Measurements from ENCODE around the gene ZFP36L1.
"Not testable (repeated sequence)": the region's sequence is repeated elsewhere in the genome, so short reads cannot be mapped to it uniquely, and the experiment has no call there.

The ZFP36L1 gene

GRCh38 chr14:68766299-68767247, 26.3 kb downstream of the ZFP36L1 start:
- no peak for TF ChIP-seq POLR2A (IDR thresholded peaks at IDR 0.05; ENCODE audit: low read depth, low read length)
- no peak for TF ChIP-seq POLR2AphosphoS5 (IDR thresholded peaks at IDR 0.05; ENCODE audit: low read depth, low read length)
- no peak for TF ChIP-seq TAF1 (IDR thresholded peaks at IDR 0.05; ENCODE audit: borderline replicate concordance, low read depth, low read length)
- FAIRE-seq (no peak), DNase-seq (ENCODE audit: insufficient read length) (no peak)

- DNase-seq (ENCODE audit: insufficient read length); FAIRE-seq: not testable (repeated sequence)
Observed at GRCh38 chr14:68763843-68764242, 29.0 kb downstream of the ZFP36L1 start.

- no peak for DNase-seq (ENCODE audit: insufficient read length)
- FAIRE-seq, result no peak
- TF ChIP-seq TAF1 (IDR thresholded peaks at IDR 0.05; ENCODE audit: borderline replicate concordance, low read depth, low read length), result no peak
- no peak for TF ChIP-seq POLR2A (IDR thresholded peaks at IDR 0.05; ENCODE audit: low read depth, low read length)
- TF ChIP-seq POLR2AphosphoS5 (IDR thresholded peaks at IDR 0.05; ENCODE audit: low read depth, low read length), result no peak
Observed at GRCh38 chr14:68762953-68763764, 29.7 kb downstream of the ZFP36L1 start.

GRCh38 chr14:68761391-68761790, 31.5 kb downstream of the ZFP36L1 start:
- no peak for TF ChIP-seq TAF1 (IDR thresholded peaks at IDR 0.05; ENCODE audit: borderline replicate concordance, low read depth, low read length)
- no peak for TF ChIP-seq POLR2AphosphoS5 (IDR thresholded peaks at IDR 0.05; ENCODE audit: low read depth, low read length)
- no peak for TF ChIP-seq POLR2A (IDR thresholded peaks at IDR 0.05; ENCODE audit: low read depth, low read length)
- DNase-seq (ENCODE audit: insufficient read length) (no peak), FAIRE-seq (no peak)

- no peak for TF ChIP-seq POLR2AphosphoS5 (IDR thresholded peaks at IDR 0.05; ENCODE audit: low read depth, low read length)
- TF ChIP-seq TAF1 (IDR thresholded peaks at IDR 0.05; ENCODE audit: borderline replicate concordance, low read depth, low read length), result no peak
- no peak for TF ChIP-seq POLR2A (IDR thresholded peaks at IDR 0.05; ENCODE audit: low read depth, low read length)
- FAIRE-seq, result no peak
- DNase-seq (ENCODE audit: insufficient read length), result no peak
Observed at GRCh38 chr14:68760761-68761160, 32.1 kb downstream of the ZFP36L1 start.

GRCh38 chr14:68759937-68760336, 32.9 kb downstream of the ZFP36L1 start:
- DNase-seq (ENCODE audit: insufficient read length), result no peak
- FAIRE-seq, result no peak
- TF ChIP-seq POLR2AphosphoS5 (IDR thresholded peaks at IDR 0.05; ENCODE audit: low read depth, low read length) (no peak), POLR2A (IDR thresholded peaks at IDR 0.05; ENCODE audit: low read depth, low read length) (no peak), TAF1 (IDR thresholded peaks at IDR 0.05; ENCODE audit: borderline replicate concordance, low read depth, low read length) (no peak)

GRCh38 chr14:68759017-68759560, 33.8 kb downstream of the ZFP36L1 start:
- TF ChIP-seq POLR2AphosphoS5 (IDR thresholded peaks at IDR 0.05; ENCODE audit: low read depth, low read length) (no peak), POLR2A (IDR thresholded peaks at IDR 0.05; ENCODE audit: low read depth, low read length) (no peak), TAF1 (IDR thresholded peaks at IDR 0.05; ENCODE audit: borderline replicate concordance, low read depth, low read length) (no peak)
- FAIRE-seq, result no peak
- no peak for DNase-seq (ENCODE audit: insufficient read length)

- DNase-seq (ENCODE audit: insufficient read length) (no peak), FAIRE-seq (no peak)
- TF ChIP-seq POLR2AphosphoS5 (IDR thresholded peaks at IDR 0.05; ENCODE audit: low read depth, low read length) (no peak), POLR2A (IDR thresholded peaks at IDR 0.05; ENCODE audit: low read depth, low read length) (no peak), TAF1 (IDR thresholded peaks at IDR 0.05; ENCODE audit: borderline replicate concordance, low read depth, low read length) (no peak)
Observed at GRCh38 chr14:68758301-68758700, 34.6 kb downstream of the ZFP36L1 start.

- DNase-seq (ENCODE audit: insufficient read length), result no peak
- TF ChIP-seq POLR2AphosphoS5 (IDR thresholded peaks at IDR 0.05; ENCODE audit: low read depth, low read length) (no peak), POLR2A (IDR thresholded peaks at IDR 0.05; ENCODE audit: low read depth, low read length) (no peak), TAF1 (IDR thresholded peaks at IDR 0.05; ENCODE audit: borderline replicate concordance, low read depth, low read length) (no peak)
- no peak for FAIRE-seq
Observed at GRCh38 chr14:68757618-68758081, 35.2 kb downstream of the ZFP36L1 start.

GRCh38 chr14:68756734-68757133, 36.1 kb downstream of the ZFP36L1 start:
- no peak for DNase-seq (ENCODE audit: insufficient read length)
- no peak for TF ChIP-seq TAF1 (IDR thresholded peaks at IDR 0.05; ENCODE audit: borderline replicate concordance, low read depth, low read length)
- TF ChIP-seq POLR2AphosphoS5 (IDR thresholded peaks at IDR 0.05; ENCODE audit: low read depth, low read length), result no peak
- no peak for TF ChIP-seq POLR2A (IDR thresholded peaks at IDR 0.05; ENCODE audit: low read depth, low read length)
- FAIRE-seq, result no peak

GRCh38 chr14:68756000-68756481, 36.8 kb downstream of the ZFP36L1 start:
- TF ChIP-seq POLR2A (IDR thresholded peaks at IDR 0.05; ENCODE audit: low read depth, low read length) (no peak), POLR2AphosphoS5 (IDR thresholded peaks at IDR 0.05; ENCODE audit: low read depth, low read length) (no peak), TAF1 (IDR thresholded peaks at IDR 0.05; ENCODE audit: borderline replicate concordance, low read depth, low read length) (no peak)
- no peak for FAIRE-seq
- no peak for DNase-seq (ENCODE audit: insufficient read length)

Measured in GM12892 (cell line).